Vagina (tissue), 2 donors: ENCODE results near the gene OBSCN.

Source experiments
- CTCF ChIP-seq, 3 experiments: fragments of 450-650 bp in 2 of 3; fragments of 200-600 bp in 1 of 3; sonication (generic) in 1 of 3; IDR thresholded peaks; one replicate each; pipeline ENCODE4 v1.5.1; 2017 to 2019; ENCODE audit warnings: antibody characterized with exemption in 3 of 3, mild to moderate bottlenecking in 2 of 3, moderate library complexity in 2 of 3
- POLR2A ChIP-seq, 2 donors: fragments of 450-650 bp; IDR thresholded peaks; one replicate each; pipeline ENCODE4 v1.6.1; 2017; ENCODE audit warnings: antibody characterized with exemption in 2 of 2, mild to moderate bottlenecking in 2 of 2, moderate library complexity in 2 of 2
- POLR2AphosphoS5 ChIP-seq, 2 donors: sonication (generic); formaldehyde crosslinking; IDR thresholded peaks; one replicate each; pipeline ENCODE4 v1.9.0; 2017; ENCODE audit warnings: antibody characterized with exemption in 2 of 2, mild to moderate bottlenecking in 2 of 2, low read depth in 1 of 2; ENCODE audit not compliant: insufficient read depth in 1 of 2

DNA sequence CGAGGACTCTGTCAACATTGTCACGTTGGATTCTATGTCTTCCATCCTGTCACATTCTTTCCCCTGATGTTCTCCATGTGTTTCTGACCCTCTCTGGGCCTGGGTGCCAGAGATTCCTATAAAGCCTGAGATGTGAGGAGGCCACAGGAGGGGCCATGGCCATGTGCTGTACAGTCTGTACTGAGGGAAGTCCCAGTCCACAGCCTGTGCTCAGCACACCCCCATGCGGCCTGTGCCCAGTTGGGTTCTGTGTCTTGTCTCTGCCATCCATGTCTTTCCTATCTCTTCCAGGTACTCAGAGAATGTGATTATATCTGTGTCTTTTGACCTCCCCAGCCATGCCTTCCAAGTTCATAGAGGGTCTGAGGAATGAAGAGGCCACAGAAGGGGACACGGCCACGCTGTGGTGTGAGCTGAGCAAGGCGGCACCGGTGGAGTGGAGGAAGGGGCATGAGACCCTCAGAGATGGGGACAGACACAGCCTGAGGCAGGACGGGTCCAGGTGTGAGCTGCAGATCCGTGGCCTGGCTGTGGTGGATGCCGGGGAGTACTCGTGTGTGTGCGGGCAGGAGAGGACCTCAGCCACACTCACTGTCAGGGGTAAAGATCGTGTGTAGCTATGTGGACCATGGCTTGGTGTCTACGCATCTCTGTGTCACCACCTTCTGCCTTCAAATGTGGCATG is 86.1 kb downstream of the OBSCN start:
- no peak for TF ChIP-seq CTCF (IDR thresholded peaks at IDR 0.05)
- TF ChIP-seq POLR2A (IDR thresholded peaks at IDR 0.05): no peak
- TF ChIP-seq POLR2AphosphoS5 (IDR thresholded peaks at IDR 0.05; ENCODE audit: insufficient read depth in 1 of 2, low read depth in 1 of 2): no peak
